OCI-LY7 (cell line): ENCODE results near the gene BHLHE41. TPM values are rescaled to one million over a fixed set of nuclear protein-coding genes. Genes with fewer than 3 reads are reported as not detected.

Experiments
- BruUV-seq: library from RNA; stranded (reverse); fragments of 400-500 nt; replicated peaks from 2 replicates; lab custom pipeline; 2021; lab: Mats Ljungman, UMichigan
- CTCF ChIA-PET: fragments of 300-600 bp; sonication (Branson Sonifier 250); formaldehyde crosslinking; loops from one replicate; lab custom pipeline; 2022; ENCODE audit warnings: antibody characterized with exemption; ENCODE audit not compliant: unreplicated experiment; lab: Charles Lee
- POLR2A ChIA-PET: fragments of 300-600 bp; sonication (Branson Sonifier 250); formaldehyde crosslinking; loops from one replicate; lab custom pipeline; 2022; ENCODE audit warnings: antibody characterized with exemption; lab: Charles Lee
- DNase-seq: peaks from one replicate; pipeline ENCODE4 v3.0.0-alpha.2; 2015; ENCODE audit warnings: low spot score
- H2AFZ ChIP-seq: fragments of 200-600 bp; sonication (generic), shearing (Covaris generic); 2 replicates; pipeline ENCODE4 v1.6.1; 2014; ENCODE audit warnings: mild to moderate bottlenecking, antibody characterized with exemption, low read length, moderate library complexity
- H3K27ac ChIP-seq: fragments of 200-600 bp; sonication (generic); 2 replicates; pipeline ENCODE4 v1.5.1; 2014; ENCODE audit warnings: mixed run types, low read depth, mild to moderate bottlenecking, moderate library complexity, low read length, inconsistent platforms; ENCODE audit not compliant: poor library complexity, severe bottlenecking
- H3K36me3 ChIP-seq: fragments of 200-600 bp; sonication (generic); 2 replicates; pipeline ENCODE4 v1.6.1; 2014; ENCODE audit warnings: mild to moderate bottlenecking, antibody characterized with exemption, low read length, moderate library complexity, mixed read lengths; ENCODE audit not compliant: insufficient read depth
- H3K4me1 ChIP-seq: fragments of 200-600 bp; sonication (generic); 2 replicates; pipeline ENCODE4 v1.5.1; 2014; ENCODE audit warnings: mild to moderate bottlenecking, low read length; ENCODE audit not compliant: insufficient read depth, poor library complexity, severe bottlenecking
- H3K4me2 ChIP-seq: fragments of 200-600 bp; sonication (generic); 2 replicates; pipeline ENCODE4 v1.6.1; 2014; ENCODE audit warnings: mild to moderate bottlenecking, low read length
- H3K4me3 ChIP-seq: fragments of 200-600 bp; sonication (generic); 2 replicates; pipeline ENCODE4 v1.5.1; 2014; ENCODE audit warnings: mild to moderate bottlenecking, low read depth, low read length; ENCODE audit not compliant: poor library complexity, severe bottlenecking
- H3K79me2 ChIP-seq: fragments of 200-600 bp; sonication (generic); 2 replicates; pipeline ENCODE4 v1.6.1; 2016; ENCODE audit warnings: low read depth, mild to moderate bottlenecking, low read length, moderate library complexity, mixed read lengths; ENCODE audit not compliant: insufficient read depth
- H3K9me2 ChIP-seq: fragments of 200-600 bp; sonication (generic); 2 replicates; pipeline ENCODE4 v1.6.1; 2016; ENCODE audit warnings: mild to moderate bottlenecking, low read length, mixed read lengths; ENCODE audit not compliant: insufficient read depth
- H3K9me3 ChIP-seq: fragments of 200-600 bp; sonication (generic); 2 replicates; pipeline ENCODE4 v1.6.1; 2014; ENCODE audit warnings: mild to moderate bottlenecking, mixed run types, low read length, mixed read lengths
- H4K20me1 ChIP-seq: fragments of 200-600 bp; sonication (generic); 2 replicates; pipeline ENCODE4 v1.6.1; 2014; ENCODE audit warnings: mild to moderate bottlenecking, antibody characterized with exemption, low read length, moderate library complexity, mixed read lengths; ENCODE audit not compliant: insufficient read depth
- CTCF ChIP-seq: fragments of 200-600 bp; sonication (generic); conservative IDR thresholded peaks from 2 replicates; pipeline ENCODE4 v1.5.1; 2014; ENCODE audit warnings: mild to moderate bottlenecking, antibody characterized with exemption, low read length, moderate library complexity, mixed read lengths
- EZH2phosphoT487 ChIP-seq: fragments of 200-600 bp; sonication (generic); IDR thresholded peaks from 2 replicates; pipeline ENCODE4 v1.6.1; 2018; ENCODE audit warnings: low read depth, borderline replicate concordance, mild to moderate bottlenecking, mixed run types, antibody characterized with exemption, low read length, moderate library complexity, mixed read lengths
- intact Hi-C: fragments of 100-400 bp; cut with micrococcal nuclease; formaldehyde crosslinking; loops from one replicate; pipeline ENCODE4 v1.10.0; 2022; ENCODE audit not compliant: unreplicated experiment
- total RNA-seq, 2 experiments: library from RNA; depleted of rRNA in 1 of 2; stranded (reverse); fragments of >200 nt in 1 of 2; shearing (Covaris generic) in 1 of 2; gene quantifications; 2 replicates each; pipeline ENCODE4 v1.2.3, GENCODE V29; 2014 to 2022

BHLHE41 gene
- total RNA-seq, 2 experiments from 2014 or later: not detected

GRCh38 chr12:26135571-26135970 is 10.7 kb upstream of the BHLHE41 start:
- H2AFZ ChIP-seq: no peak overlapping the region
- intact Hi-C loops: no loop called here
- H3K27ac ChIP-seq: no peak overlapping the region
- no peaks in the 10 kb centered on the region for H3K9me3 ChIP-seq
- H3K36me3 ChIP-seq: no peaks in the 10 kb centered on the region
- H3K4me1 ChIP-seq: no peaks in the 10 kb centered on the region
- DNase-seq: no peak
- no peaks in the 10 kb centered on the region for H3K79me2 ChIP-seq
- H3K4me3 ChIP-seq: no peak overlapping the region
- no peaks in the 10 kb centered on the region for H3K9me2 ChIP-seq
- BruUV-seq: no TSS peak
- H4K20me1 ChIP-seq: no peaks in the 10 kb centered on the region
- H3K4me2 ChIP-seq: no peak overlapping the region
- CTCF ChIA-PET: interaction anchor here (0.6 kb wide), 1 partner anchor 194 kb away, joined by 3 read pairs; no protein-coding TSS in a partner anchor
- POLR2A ChIA-PET: no interaction called here
- no peak for TF ChIP-seq CTCF
- TF ChIP-seq EZH2phosphoT487: no peak

GRCh38 chr12:26135010-26135420 is 10.2 kb upstream of the BHLHE41 start:
- POLR2A ChIA-PET: no interaction called here

GRCh38 chr12:26134540-26134939 is 9.7 kb upstream of the BHLHE41 start:
- intact Hi-C loops: no loop called here
- BruUV-seq: no TSS peak
- H3K27ac ChIP-seq: no peak overlapping the region
- no peak for DNase-seq
- H3K9me2 ChIP-seq: no peaks in the 10 kb centered on the region
- no peaks in the 10 kb centered on the region for H3K9me3 ChIP-seq
- no peaks in the 10 kb centered on the region for H3K79me2 ChIP-seq
- H3K4me3 ChIP-seq: no peak overlapping the region
- no peaks in the 10 kb centered on the region for H3K36me3 ChIP-seq
- H3K4me2 ChIP-seq: no peak overlapping the region
- no peaks in the 10 kb centered on the region for H4K20me1 ChIP-seq
- no peaks in the 10 kb centered on the region for H3K4me1 ChIP-seq
- ChIA-PET CTCF (no interaction called here), POLR2A (interaction anchor here (0.7 to 1.1 kb wide), 2 partner anchors 212 to 656 kb away, joined by 3 read pairs; no protein-coding TSS in a partner anchor)
- H2AFZ ChIP-seq: no peak overlapping the region
- TF ChIP-seq EZH2phosphoT487 (no peak), CTCF (no peak)

More at GRCh38 chr12:26135010-26135420, 10.2 kb upstream of the BHLHE41 start:
- intact Hi-C loops: no loop called here
- H2AFZ ChIP-seq: no peak overlapping the region
- no peak overlapping the region for H3K4me3 ChIP-seq
- H3K36me3 ChIP-seq: no peaks in the 10 kb centered on the region
- H4K20me1 ChIP-seq: no peaks in the 10 kb centered on the region
- no peaks in the 10 kb centered on the region for H3K9me2 ChIP-seq
- no peak overlapping the region for H3K27ac ChIP-seq
- BruUV-seq: no TSS peak
- CTCF ChIA-PET: interaction anchor here (0.6 kb wide), 1 partner anchor 194 kb away, joined by 3 read pairs; no protein-coding TSS in a partner anchor
- no peak overlapping the region for H3K4me2 ChIP-seq
- no peaks in the 10 kb centered on the region for H3K4me1 ChIP-seq
- TF ChIP-seq EZH2phosphoT487: no peak
- no peaks in the 10 kb centered on the region for H3K79me2 ChIP-seq
- DNase-seq: no peak
- H3K9me3 ChIP-seq: no peaks in the 10 kb centered on the region
